Omental fat pad (tissue), 4 donors: ENCODE measurements around the gene FHOD3. TPM values are rescaled to one million over a fixed set of nuclear protein-coding genes. Genes with fewer than 3 reads are reported as not detected.
"Not testable (repeated sequence)": the region's sequence is repeated elsewhere in the genome, so short reads cannot be mapped to it uniquely, and the experiment has no call there.

Source experiments
- ATAC-seq: fragments of 150-250 bp; one replicate; pipeline ENCODE4 v1.9.1; 2016; ENCODE audit warnings: mild to moderate bottlenecking, moderate library complexity; ENCODE audit not compliant: low FRiP score
- DNase-seq: peaks from one replicate; pipeline ENCODE4 v3.0.0-alpha.2; 2019; ENCODE audit warnings: low spot score
- total RNA-seq, 4 donors: library from RNA; depleted of rRNA; stranded (reverse); fragments of >200 nt; gene quantifications; one replicate each; pipeline ENCODE4 v1.1.0, GENCODE V29; 2016
- TF ChIP-seq, protein P1 (sequence below), 3 donors: fragments of 450-650 bp; IDR thresholded peaks; one replicate each; pipeline ENCODE4 v1.5.1; 2016 to 2017; ENCODE audit warnings: antibody characterized with exemption in 3 of 3, mild to moderate bottlenecking in 3 of 3, moderate library complexity in 2 of 3

The FHOD3 gene
- total RNA-seq, 4 donors from 2014 or later: 0.96 to 3.8 (median 2.3) TPM

DNA sequence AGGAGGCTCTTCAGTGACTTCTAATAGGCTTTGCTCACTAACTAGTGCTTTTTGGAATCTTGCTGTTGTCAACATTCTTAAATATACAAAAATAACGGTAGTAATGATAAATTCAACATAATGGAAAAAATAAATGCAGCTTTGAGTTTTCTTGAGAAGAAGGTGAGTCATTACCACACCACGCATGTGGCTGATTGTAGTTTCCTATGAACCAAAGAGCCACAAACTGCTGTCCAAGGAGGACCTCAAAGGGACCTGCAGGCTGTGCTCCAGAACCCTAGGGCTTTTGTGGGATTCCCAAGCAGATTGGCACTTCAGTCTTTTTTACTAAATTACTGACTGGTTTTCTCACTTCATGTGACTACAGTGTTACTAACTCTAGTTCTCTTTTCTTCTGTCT is 464.6 kb downstream of the FHOD3 start:
- ATAC-seq (no peak), DNase-seq (no peak)
- TF ChIP-seq, protein P1, sequence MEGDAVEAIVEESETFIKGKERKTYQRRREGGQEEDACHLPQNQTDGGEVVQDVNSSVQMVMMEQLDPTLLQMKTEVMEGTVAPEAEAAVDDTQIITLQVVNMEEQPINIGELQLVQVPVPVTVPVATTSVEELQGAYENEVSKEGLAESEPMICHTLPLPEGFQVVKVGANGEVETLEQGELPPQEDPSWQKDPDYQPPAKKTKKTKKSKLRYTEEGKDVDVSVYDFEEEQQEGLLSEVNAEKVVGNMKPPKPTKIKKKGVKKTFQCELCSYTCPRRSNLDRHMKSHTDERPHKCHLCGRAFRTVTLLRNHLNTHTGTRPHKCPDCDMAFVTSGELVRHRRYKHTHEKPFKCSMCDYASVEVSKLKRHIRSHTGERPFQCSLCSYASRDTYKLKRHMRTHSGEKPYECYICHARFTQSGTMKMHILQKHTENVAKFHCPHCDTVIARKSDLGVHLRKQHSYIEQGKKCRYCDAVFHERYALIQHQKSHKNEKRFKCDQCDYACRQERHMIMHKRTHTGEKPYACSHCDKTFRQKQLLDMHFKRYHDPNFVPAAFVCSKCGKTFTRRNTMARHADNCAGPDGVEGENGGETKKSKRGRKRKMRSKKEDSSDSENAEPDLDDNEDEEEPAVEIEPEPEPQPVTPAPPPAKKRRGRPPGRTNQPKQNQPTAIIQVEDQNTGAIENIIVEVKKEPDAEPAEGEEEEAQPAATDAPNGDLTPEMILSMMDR (IDR thresholded peaks at IDR 0.05): no peak

DNA sequence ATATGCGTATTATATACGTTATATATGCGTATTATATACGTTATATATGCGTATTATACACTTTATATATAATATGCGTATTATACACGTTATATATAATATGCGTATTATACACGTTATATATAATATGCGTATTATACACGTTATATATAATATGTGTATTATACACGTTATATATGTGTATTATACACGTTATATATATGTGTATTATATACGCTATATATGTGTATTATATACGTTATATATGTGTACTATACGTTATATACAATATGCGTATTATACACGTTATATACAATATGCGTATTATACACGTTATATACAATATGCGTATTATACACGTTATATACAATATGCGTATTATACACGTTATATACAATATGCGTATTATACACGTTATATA is 465.5 kb downstream of the FHOD3 start:
- DNase-seq, ATAC-seq: not testable (repeated sequence)

DNA sequence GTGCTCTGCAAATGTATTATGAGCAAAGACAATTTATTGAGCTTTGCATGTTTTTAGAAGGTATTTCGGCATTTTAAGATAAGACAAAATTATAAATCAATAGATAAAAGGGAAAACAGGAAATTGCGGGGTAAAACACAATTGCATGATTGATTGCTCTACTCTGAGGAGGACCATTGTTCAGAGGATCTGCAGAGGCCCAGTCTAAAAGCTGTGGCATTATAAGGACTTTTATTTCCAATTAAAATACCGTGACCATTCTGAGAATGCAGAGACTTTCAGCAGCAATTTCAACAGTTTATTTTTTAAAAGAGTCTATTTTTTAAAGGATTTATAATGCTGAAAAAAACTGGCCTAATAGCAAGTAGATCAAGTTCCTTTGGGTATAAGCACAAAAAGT is 469.3 kb downstream of the FHOD3 start:
- DNase-seq (no peak), ATAC-seq (no peak)
- TF ChIP-seq, protein P1 (IDR thresholded peaks at IDR 0.05): no peak

DNA sequence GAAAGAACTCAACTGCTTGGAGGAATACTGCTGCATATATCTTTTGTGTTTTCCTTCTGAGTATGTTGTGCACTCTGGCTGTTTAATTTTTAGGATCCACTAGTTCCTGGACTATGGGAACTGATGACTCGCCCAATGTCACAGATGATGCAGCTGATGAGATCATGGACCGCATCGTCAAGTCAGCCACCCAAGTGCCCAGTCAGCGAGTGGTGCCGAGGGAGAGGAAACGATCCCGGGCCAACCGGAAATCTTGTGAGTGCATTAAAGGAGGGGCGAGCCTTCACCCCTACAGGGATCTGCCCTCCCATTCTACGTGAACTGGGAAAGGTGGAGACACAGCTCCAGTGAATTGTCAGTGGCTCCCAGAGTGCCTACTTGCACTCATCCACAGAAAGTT is 471.7 kb downstream of the FHOD3 start:
- ATAC-seq (no peak), DNase-seq (no peak)
- TF ChIP-seq, protein P1 (IDR thresholded peaks at IDR 0.05): no peak

DNA sequence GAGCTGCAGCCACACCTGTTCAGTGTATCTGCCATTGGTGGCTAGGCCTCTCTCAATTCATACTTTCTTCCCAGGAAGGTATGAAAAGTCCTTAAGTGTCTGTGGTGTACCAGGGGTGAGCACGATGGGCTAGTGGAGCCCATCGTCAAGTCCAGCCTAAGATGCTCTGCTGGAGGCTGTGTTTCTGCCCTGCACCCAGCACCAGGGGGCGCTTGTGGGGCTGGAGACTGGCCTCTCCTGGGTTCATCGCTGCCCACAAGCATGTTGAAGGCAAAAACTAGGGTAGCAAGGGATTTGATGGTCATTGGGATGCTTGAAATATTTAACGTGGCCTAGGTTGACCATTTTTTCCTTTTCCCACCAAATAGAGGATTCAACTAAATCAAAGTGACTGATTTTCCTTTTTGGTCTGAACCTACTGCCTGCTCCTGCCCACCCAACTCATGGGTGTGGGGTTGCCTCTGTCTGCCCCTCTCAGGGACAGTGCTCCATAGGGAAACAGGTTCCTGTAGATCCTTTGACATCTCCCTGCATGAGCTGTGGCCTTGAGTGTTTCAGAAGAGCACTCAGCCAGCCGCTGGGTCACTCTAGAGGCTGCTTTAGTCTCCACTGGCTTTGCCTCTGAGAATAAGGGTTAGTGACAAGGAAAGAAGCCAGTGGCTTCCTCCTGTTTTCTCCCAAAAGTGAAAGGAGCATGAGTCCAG is 472.2 kb downstream of the FHOD3 start:
- TF ChIP-seq, protein P1 (IDR thresholded peaks at IDR 0.05): no peak
- ATAC-seq: no peak
- no peak for DNase-seq

DNA sequence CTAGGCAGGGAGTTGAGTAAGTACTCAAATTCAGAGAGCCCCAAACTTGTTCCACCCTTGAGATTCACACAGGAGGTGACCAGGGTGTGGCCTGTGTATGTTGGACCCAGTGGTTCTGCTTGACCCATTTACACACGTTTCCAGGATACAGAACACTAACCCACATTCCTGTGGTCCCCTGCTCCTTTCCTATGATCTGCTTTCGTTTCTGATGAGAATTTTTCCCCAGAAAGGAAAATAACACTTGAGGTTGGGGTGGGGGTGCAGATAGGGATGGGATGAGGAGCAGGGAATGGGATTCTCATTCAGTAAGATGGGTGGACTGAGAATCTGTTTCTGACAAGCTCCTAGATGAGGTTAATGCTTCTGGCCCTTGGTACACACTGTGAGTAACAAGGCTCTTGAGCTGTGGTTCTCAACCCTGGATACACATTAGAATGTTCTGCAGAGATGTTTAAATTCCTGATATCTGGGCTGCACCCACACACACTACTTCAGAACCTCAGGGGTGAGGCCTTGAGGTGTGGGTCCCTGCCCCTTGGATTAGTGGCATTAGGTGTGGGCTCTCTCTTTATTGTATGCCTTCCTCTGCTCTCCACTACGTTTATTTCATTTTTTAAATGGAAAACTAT is 472.9 kb downstream of the FHOD3 start:
- TF ChIP-seq, protein P1 (IDR thresholded peaks at IDR 0.05): no peak
- no peak for ATAC-seq
- DNase-seq: no peak

DNA sequence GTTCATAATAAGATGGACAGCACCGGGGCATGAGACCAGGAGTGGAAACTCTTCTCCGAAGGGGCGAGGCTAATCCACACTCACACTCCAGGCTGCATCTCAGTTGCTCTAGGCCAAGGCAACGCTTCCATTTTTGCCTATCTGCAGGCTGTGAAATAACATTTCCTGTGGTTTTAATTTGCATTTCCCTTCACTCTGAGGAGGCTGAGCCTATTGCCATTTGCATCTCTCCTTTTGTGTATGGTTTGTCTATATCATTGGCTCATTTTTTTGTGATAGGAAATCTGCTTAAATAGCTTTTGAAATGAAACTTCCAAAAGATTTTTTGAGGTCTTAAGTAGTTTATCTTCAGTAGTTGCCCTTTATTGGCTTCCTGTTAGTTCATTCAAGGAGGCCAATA is 473.7 kb downstream of the FHOD3 start:
- DNase-seq (no peak), ATAC-seq (no peak)
- TF ChIP-seq, protein P1 (IDR thresholded peaks at IDR 0.05): no peak
